ENCODE data around the gene PCNX2.

The PCNX2 gene

DNA sequence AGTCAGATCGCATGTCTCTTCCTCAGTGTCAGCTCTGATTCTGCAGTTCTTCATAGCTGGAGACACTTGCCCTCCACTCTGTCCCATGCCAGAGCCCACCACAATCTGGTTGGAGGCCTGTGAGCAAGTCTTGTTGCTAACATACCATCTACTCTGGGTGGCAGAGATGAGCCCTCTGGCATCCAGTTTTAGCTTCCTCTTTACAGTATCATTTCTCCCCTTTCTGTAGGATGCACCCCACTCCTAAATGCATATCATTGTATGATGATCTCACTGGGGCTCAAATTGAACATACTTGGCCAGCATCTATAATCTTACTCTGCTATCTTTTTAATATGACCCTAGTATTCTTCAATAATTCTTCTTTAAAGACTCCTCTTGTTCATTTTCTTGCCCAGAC is 16.9 kb downstream of the PCNX2 start:
- Histone ChIP-seq H3K4me3 (ENCODE audit: low read length) (no peak overlapping the region), H3K79me2 (ENCODE audit: low read length) (peaks cover 14% of the 10 kb centered on the region), H3K9me2 (replicated peaks; ENCODE audit: insufficient read depth, low read length) (no peaks in the 10 kb centered on the region), H3K9ac (ENCODE audit: low read length) (no peak overlapping the region), H3K27ac (ENCODE audit: low read length) (no peak overlapping the region), H3F3A (ENCODE audit: insufficient read depth, low read length) (peaks cover 16% of the 10 kb centered on the region), H3K27me3 (replicated peaks; ENCODE audit: insufficient read depth, low read length) (no peaks in the 10 kb centered on the region), H3K9me3 (replicated peaks; ENCODE audit: insufficient read depth, low read length) (no peaks in the 10 kb centered on the region), H3K4me2 (ENCODE audit: low read depth, low read length) (no peak overlapping the region), H3K36me3 (replicated peaks; ENCODE audit: insufficient read depth, low read length) (no peaks in the 10 kb centered on the region), H3K4me1 (ENCODE audit: low read length) (peaks cover 21% of the 10 kb centered on the region), H4K20me1 (ENCODE audit: insufficient read depth, low read length) (no peaks in the 10 kb centered on the region), H2AFZ (ENCODE audit: low read length) (no peak overlapping the region)
- TF ChIP-seq EZH2 (optimal IDR thresholded peaks at IDR 0.05; ENCODE audit: low read depth, low read length), result no peak
- no peak for TF ChIP-seq CTCF (IDR thresholded peaks at IDR 0.05; ENCODE audit: low read length)
- TF ChIP-seq EZH2phosphoT487 (IDR thresholded peaks at IDR 0.05; ENCODE audit: low read length), result no peak
- no peak for DNase-seq

DNA sequence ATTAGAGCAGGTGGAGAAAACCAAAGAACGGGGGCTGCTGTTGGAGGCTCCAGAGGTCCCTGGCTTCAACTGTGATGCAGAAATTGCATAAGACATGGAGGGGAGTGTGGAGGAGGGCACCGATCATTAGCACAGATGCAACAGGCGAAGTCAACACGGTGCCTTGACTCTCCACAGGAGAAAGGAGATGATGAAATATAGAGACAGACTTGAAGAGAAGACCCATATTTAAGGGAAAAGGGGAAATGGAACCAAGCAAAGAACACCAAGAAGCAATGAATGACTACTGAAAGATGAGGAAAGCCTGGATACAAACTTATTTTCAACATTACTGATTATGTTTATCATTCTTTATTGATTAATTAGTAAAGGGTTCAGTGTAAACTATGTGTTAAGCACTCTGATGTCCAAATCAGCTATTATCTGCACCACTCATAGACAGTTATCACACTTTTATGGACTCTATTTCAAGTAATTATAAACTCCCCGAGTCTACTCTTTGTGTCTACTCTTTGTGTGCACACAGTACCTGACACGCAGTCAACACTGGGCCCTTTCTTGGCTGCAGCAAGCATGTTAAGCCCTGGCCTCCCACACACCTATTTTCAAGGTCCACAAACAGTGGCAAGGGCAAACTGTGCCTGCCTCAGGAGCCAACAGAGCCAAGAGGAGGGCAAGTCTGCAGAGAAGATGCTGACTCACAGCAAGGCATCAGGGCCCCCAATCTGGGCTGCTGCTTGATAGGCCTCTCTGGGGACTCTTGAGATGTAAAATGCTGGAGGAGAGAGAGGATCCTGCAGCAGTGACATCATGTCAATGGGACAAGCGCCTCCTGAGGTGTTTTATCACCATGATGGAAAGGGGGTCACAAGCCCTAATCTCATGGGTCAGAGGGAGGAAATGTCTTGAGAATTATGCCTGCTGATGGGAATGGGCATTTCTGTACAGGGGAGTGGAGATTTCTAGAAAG is 17.6 kb downstream of the PCNX2 start:
- H3K9me2 ChIP-seq (replicated peaks; ENCODE audit: insufficient read depth, low read length), result no peaks in the 10 kb centered on the region
- H3K4me1 ChIP-seq (ENCODE audit: low read length), result peaks cover 21% of the 10 kb centered on the region
- no peaks in the 10 kb centered on the region for H3K9me3 ChIP-seq (replicated peaks; ENCODE audit: insufficient read depth, low read length)
- H3K4me2 ChIP-seq (ENCODE audit: low read depth, low read length), result no peak overlapping the region
- no peak overlapping the region for H3K27ac ChIP-seq (ENCODE audit: low read length)
- TF ChIP-seq EZH2 (optimal IDR thresholded peaks at IDR 0.05; ENCODE audit: low read depth, low read length) (no peak), EZH2phosphoT487 (IDR thresholded peaks at IDR 0.05; ENCODE audit: low read length) (no peak), CTCF (IDR thresholded peaks at IDR 0.05; ENCODE audit: low read length) (no peak)
- H3K36me3 ChIP-seq (replicated peaks; ENCODE audit: insufficient read depth, low read length), result no peaks in the 10 kb centered on the region
- H3F3A ChIP-seq (ENCODE audit: insufficient read depth, low read length), result peaks cover 16% of the 10 kb centered on the region
- H2AFZ ChIP-seq (ENCODE audit: low read length), result no peak overlapping the region
- H3K27me3 ChIP-seq (replicated peaks; ENCODE audit: insufficient read depth, low read length), result no peaks in the 10 kb centered on the region
- no peaks in the 10 kb centered on the region for H4K20me1 ChIP-seq (ENCODE audit: insufficient read depth, low read length)
- H3K79me2 ChIP-seq (ENCODE audit: low read length), result peaks cover 14% of the 10 kb centered on the region
- no peak overlapping the region for H3K9ac ChIP-seq (ENCODE audit: low read length)
- no peak overlapping the region for H3K4me3 ChIP-seq (ENCODE audit: low read length)
- no peak for DNase-seq

- H2AFZ ChIP-seq (ENCODE audit: low read length), result no peak overlapping the region
- H3K9me3 ChIP-seq (replicated peaks; ENCODE audit: insufficient read depth, low read length), result no peaks in the 10 kb centered on the region
- H3F3A ChIP-seq (ENCODE audit: insufficient read depth, low read length), result no peaks in the 10 kb centered on the region
- TF ChIP-seq CTCF (IDR thresholded peaks at IDR 0.05; ENCODE audit: low read length), result no peak
- TF ChIP-seq EZH2 (optimal IDR thresholded peaks at IDR 0.05; ENCODE audit: low read depth, low read length), result no peak
- TF ChIP-seq EZH2phosphoT487 (IDR thresholded peaks at IDR 0.05; ENCODE audit: low read length), result no peak
- no peak overlapping the region for H3K27ac ChIP-seq (ENCODE audit: low read length)
- DNase-seq, result no peak
- H3K4me1 ChIP-seq (ENCODE audit: low read length), result no peaks in the 10 kb centered on the region
- no peaks in the 10 kb centered on the region for H4K20me1 ChIP-seq (ENCODE audit: insufficient read depth, low read length)
- no peak overlapping the region for H3K4me3 ChIP-seq (ENCODE audit: low read length)
- no peak overlapping the region for H3K4me2 ChIP-seq (ENCODE audit: low read depth, low read length)
- no peak overlapping the region for H3K9ac ChIP-seq (ENCODE audit: low read length)
- H3K79me2 ChIP-seq (ENCODE audit: low read length), result no peaks in the 10 kb centered on the region; the same call in 1 of the 2 replicates
- no peaks in the 10 kb centered on the region; the same call in 1 of the 2 replicates for H3K36me3 ChIP-seq (replicated peaks; ENCODE audit: insufficient read depth, low read length)
- no peaks in the 10 kb centered on the region for H3K9me2 ChIP-seq (replicated peaks; ENCODE audit: insufficient read depth, low read length)
- no peaks in the 10 kb centered on the region for H3K27me3 ChIP-seq (replicated peaks; ENCODE audit: insufficient read depth, low read length)
These were observed 25.9 kb downstream of the PCNX2 start for GRCh38 chr1:233269656-233270055.
